ENCODE results near the gene LIMA1. TPM values are rescaled to one million over a fixed set of nuclear protein-coding genes. Genes with fewer than 3 reads are reported as not detected.

The LIMA1 gene
- total RNA-seq, 2 donors from 2014 or later, result 48.8 to 53.4 TPM

- TF ChIP-seq POLR2A (IDR thresholded peaks at IDR 0.05) (no peak), CTCF (IDR thresholded peaks at IDR 0.05) (no peak)
- H3K9me3 ChIP-seq, result no peaks in the 10 kb centered on the region
- whole genome bisulfite sequencing, 2 donors, result 60 to 69% methylated on average over 8 of the region's 8 CpGs
- no peaks in the 10 kb centered on the region for H3K27me3 ChIP-seq
- peaks cover 3% of the 10 kb centered on the region for H3K4me1 ChIP-seq
- no peak overlapping the region for H3K4me3 ChIP-seq
- H3K27ac ChIP-seq, result peak overlapping the region in 2 of 4 donors; percentile 6 to 24
- ATAC-seq (peak; percentile 45), DNase-seq (no peak)
- intact Hi-C loops (cut with DNase I), result no loop called here
- H3K36me3 ChIP-seq (replicated peaks in 1 of 2; ENCODE audit: insufficient read depth in 1 of 2, low read depth in 2 of 2), result peaks cover 0 to 2% of the 10 kb centered on the region in 2 donors
Observed at GRCh38 chr12:50142993-50143392, 140.3 kb downstream of the LIMA1 start.

DNA sequence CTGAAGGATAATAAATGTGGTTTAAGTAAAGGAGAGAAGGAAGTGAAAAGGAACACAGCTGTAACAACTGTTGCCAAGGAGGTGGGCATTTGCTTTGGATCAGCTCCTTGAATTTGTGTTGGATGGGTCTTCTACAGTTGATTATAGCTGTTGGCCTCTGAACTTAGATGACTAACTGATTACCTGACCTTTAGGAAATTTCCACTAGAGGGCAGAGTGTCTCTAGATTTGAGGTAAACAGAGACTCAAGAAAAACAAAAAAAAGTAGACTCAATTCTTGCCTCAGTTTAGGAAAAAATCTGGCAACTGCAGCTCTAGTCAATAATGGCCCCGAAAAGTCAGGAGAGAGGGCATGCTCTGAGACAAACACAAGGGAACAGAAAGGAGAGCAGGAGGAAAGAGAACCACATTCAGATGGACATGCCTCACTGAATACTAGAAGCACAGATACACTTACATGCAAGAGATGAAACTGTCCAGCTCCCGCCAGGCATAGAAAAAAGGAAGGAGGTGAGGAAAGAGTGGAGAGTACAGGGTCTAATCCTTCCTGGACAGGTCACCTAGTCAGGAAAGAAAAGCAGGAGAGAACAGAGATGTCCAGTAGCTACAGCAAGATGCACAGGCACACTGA lies 150.7 kb downstream of the LIMA1 start:
- ATAC-seq (peak; percentile 42), DNase-seq (no peak)
- Histone ChIP-seq H3K27ac (no peak overlapping the region), H3K27me3 (no peaks in the 10 kb centered on the region), H3K36me3 (replicated peaks in 1 of 2; ENCODE audit: insufficient read depth in 1 of 2, low read depth in 2 of 2) (peaks cover 0 to 11% of the 10 kb centered on the region in 2 donors), H3K9me3 (no peaks in the 10 kb centered on the region), H3K4me1 (no peaks in the 10 kb centered on the region), H3K4me3 (no peak overlapping the region)
- TF ChIP-seq POLR2A (IDR thresholded peaks at IDR 0.05), result no peak
- peak in 5 of 7 experiments; percentile 24 to 70 (median 47) for TF ChIP-seq CTCF (IDR thresholded peaks at IDR 0.05)
- intact Hi-C loops (cut with DNase I), result no loop called here
- WGBS, 2 donors, result 52 to 72% methylated on average over 2 of the region's 2 CpGs

- WGBS, 2 donors, result 77 to 89% methylated on average over 4 of the region's 4 CpGs
- Histone ChIP-seq H3K4me3 (no peak overlapping the region), H3K27me3 (no peaks in the 10 kb centered on the region), H3K36me3 (replicated peaks in 1 of 2; ENCODE audit: insufficient read depth in 1 of 2, low read depth in 2 of 2) (peaks cover 0 to 10% of the 10 kb centered on the region in 2 donors), H3K27ac (no peak overlapping the region), H3K9me3 (no peaks in the 10 kb centered on the region), H3K4me1 (no peaks in the 10 kb centered on the region)
- DNase-seq (no peak), ATAC-seq (no peak)
- intact Hi-C loops (cut with DNase I), result no loop called here
- no peak for TF ChIP-seq POLR2A (IDR thresholded peaks at IDR 0.05)
Observed at GRCh38 chr12:50129290-50129689, 154.0 kb downstream of the LIMA1 start.

GRCh38 chr12:50127546-50127945 lies 155.8 kb downstream of the LIMA1 start:
- no peak for DNase-seq
- no peaks in the 10 kb centered on the region for H3K27me3 ChIP-seq
- H3K4me1 ChIP-seq, result no peaks in the 10 kb centered on the region
- ATAC-seq, result no peak
- H3K36me3 ChIP-seq (replicated peaks in 1 of 2; ENCODE audit: insufficient read depth in 1 of 2, low read depth in 2 of 2), result peaks cover 0 to 10% of the 10 kb centered on the region in 2 donors
- WGBS, 2 donors, result 56 to 59% methylated on average over 2 of the region's 2 CpGs
- TF ChIP-seq POLR2A (IDR thresholded peaks at IDR 0.05) (no peak), CTCF (IDR thresholded peaks at IDR 0.05) (no peak)
- no peaks in the 10 kb centered on the region for H3K9me3 ChIP-seq
- intact Hi-C loops (cut with DNase I), result no loop called here
- no peak overlapping the region for H3K4me3 ChIP-seq
- H3K27ac ChIP-seq, result no peak overlapping the region

MicroRNA genes within 50 kb of the gene (microRNA counts, 767-probe panel; counts per million panel counts)
- 0 to 736 counts per million in 2 donors for microRNA hsa-miR-1293

Small RNA genes lying within 50 kb of the gene (microRNA-seq; reads per million reads assigned to microRNA genes)
- 0 reads per million in 2 donors for gene MIR1293 (ENCODE audit: borderline number of aligned reads in 2 of 2, borderline replicate concordance in 2 of 2)

Small RNA genes lying within 50 kb of the gene (small RNA-seq; reads per million reads assigned to genes)
- gene MIR1293 (0.42 reads per million), gene RNU6-1093P (not detected)

Other genes with a start within 250 kb of the LIMA1 start
- under 1 TPM; 0.52 to 0.99 TPM for gene ASIC1, start 225.9 kb downstream of the LIMA1 start, total RNA-seq
- gene SMARCD1, start 198.2 kb downstream of the LIMA1 start, total RNA-seq, result 10 to 100 TPM; 34.2 to 52.7 TPM
- 100 to 1,000 TPM in 1 of 2 donors, 1 to 10 TPM in 1; 7.0 to 232 TPM for gene GPD1, start 179.5 kb downstream of the LIMA1 start, total RNA-seq
- gene COX14, start 171.3 kb downstream of the LIMA1 start, total RNA-seq, result 10 to 100 TPM; 14.5 to 47.8 TPM
- gene CERS5, start 116.2 kb downstream of the LIMA1 start, total RNA-seq, result 10 to 100 TPM; 17.8 to 20.2 TPM
- gene FAM186A, start 113.1 kb upstream of the LIMA1 start, total RNA-seq, result not detected
- gene LARP4, start 117.4 kb upstream of the LIMA1 start, total RNA-seq, result 10 to 100 TPM; 21.5 to 24.4 TPM
- gene DIP2B, start 221.5 kb upstream of the LIMA1 start, total RNA-seq, result 10 to 100 TPM; 15.8 to 28.7 TPM

Data from body of pancreas (tissue), 4 donors.